HepG2 (cell line): Measurements from ENCODE around the gene PCGF2. TPM values are rescaled to one million over a fixed set of nuclear protein-coding genes. Genes with fewer than 3 reads are reported as not detected.
"Not testable (repeated sequence)": the region's sequence is repeated elsewhere in the genome, so short reads cannot be mapped to it uniquely, and the experiment has no call there.

Experiments
- ATAC-seq: fragments of 200-7000 bp; cut with Tn5 transposase; 3 replicates; pipeline ENCODE4 v1.9.1; 2020; ENCODE audit warnings: mild to moderate bottlenecking, moderate library complexity
- BruUV-seq: library from RNA; stranded (reverse); fragments of 400-500 nt; replicated peaks from 2 replicates; lab custom pipeline; 2021; lab: Mats Ljungman, UMichigan
- CTCF ChIA-PET: fragments of 300-600 bp; formaldehyde crosslinking; extraction: SDS; loops from one replicate; lab custom pipeline; 2021; ENCODE audit warnings: low total read pairs, inconsistent platforms, low intra/inter-chr PET ratio; lab: Yijun Ruan, JAX
- POLR2A ChIA-PET: fragments of 350-600 bp; sonication (Branson Sonifier 250); formaldehyde crosslinking; loops from one replicate; lab custom pipeline; 2020; ENCODE audit warnings: antibody characterized with exemption, inconsistent platforms; lab: Yijun Ruan, JAX
- DNase-seq: peaks from one replicate; pipeline ENCODE4 v3.0.0-alpha.2; 2015; ENCODE audit warnings: low spot score
- FAIRE-seq: peaks from 3 replicates; lab custom pipeline; 2011; peaks lifted over from hg19 to GRCh38; lab: Jason Lieb, UNC
- H2AFZ ChIP-seq: one replicate; pipeline ENCODE4 v1.6.1; 2011; ENCODE audit warnings: low read length, inconsistent platforms
- H3K27ac ChIP-seq: fragments of 300-600 bp; 3 replicates; pipeline ENCODE4 v1.8.0; 2011; ENCODE audit warnings: mixed run types, mild to moderate bottlenecking, mixed read lengths, low read length, inconsistent platforms; ENCODE audit not compliant: insufficient read depth; ENCODE audit errors: extremely low read length
- H3K27me3 ChIP-seq, 2 experiments: fragments of 200-600 bp in 1 of 2; 2 replicates in 1 of 2; 3 replicates in 1 of 2; pipeline versions ENCODE4 v1.6.0 to v1.8.0; 2011; ENCODE audit warnings: low read length in 2 of 2, mild to moderate bottlenecking in 2 of 2, moderate library complexity in 2 of 2, inconsistent platforms in 1 of 2; ENCODE audit not compliant: insufficient read depth in 2 of 2, control insufficient read depth in 1 of 2
- H3K36me3 ChIP-seq, 2 experiments: fragments of 200-600 bp in 1 of 2; replicated peaks in 1 of 2; 2 replicates in 1 of 2; 3 replicates in 1 of 2; pipeline versions ENCODE4 v1.5.1 to v1.8.0; 2011; ENCODE audit warnings: low read length in 2 of 2, inconsistent platforms in 1 of 2; ENCODE audit not compliant: insufficient read depth in 2 of 2, control insufficient read depth in 1 of 2
- H3K4me1 ChIP-seq: 2 replicates; pipeline ENCODE4 v1.5.1; 2012; ENCODE audit warnings: low read length, inconsistent platforms; ENCODE audit not compliant: insufficient read depth
- H3K4me2 ChIP-seq: 2 replicates; pipeline ENCODE4 v1.6.0; 2011; ENCODE audit warnings: low read depth, low read length, inconsistent platforms
- H3K4me3 ChIP-seq, 3 experiments: fragments of 200-600 bp in 1 of 3; sonication (generic), shearing (Covaris generic) in 1 of 3; replicated peaks in 1 of 3; 2 replicates each; pipeline ENCODE4 v1.5.1; 2011 to 2016; ENCODE audit warnings: low read length in 3 of 3, inconsistent platforms in 2 of 3, low read depth in 2 of 3, mild to moderate bottlenecking in 2 of 3, control low read depth in 1 of 3, mixed read lengths in 1 of 3; ENCODE audit not compliant: insufficient read depth in 1 of 3
- H3K79me2 ChIP-seq: one replicate; pipeline ENCODE4 v1.6.1; 2011; ENCODE audit warnings: low read length, inconsistent platforms; ENCODE audit not compliant: insufficient read depth
- H3K9ac ChIP-seq: 2 replicates; pipeline ENCODE4 v1.6.0; 2011; ENCODE audit warnings: mild to moderate bottlenecking, low read depth, low read length, inconsistent platforms; ENCODE audit not compliant: insufficient read depth
- H3K9me3 ChIP-seq: 2 replicates; pipeline ENCODE4 v1.5.1; 2012; ENCODE audit warnings: mild to moderate bottlenecking, low read length
- H4K20me1 ChIP-seq: 2 replicates; pipeline ENCODE4 v1.6.0; 2011; ENCODE audit warnings: inconsistent platforms, mild to moderate bottlenecking, low read length, moderate library complexity; ENCODE audit not compliant: insufficient read depth
- POLR2G ChIP-seq: fragments of 200-400 bp; formaldehyde crosslinking; IDR thresholded peaks from 2 replicates; pipeline ENCODE4 v1.6.1; 2018; ENCODE audit warnings: mild to moderate bottlenecking, low read depth, low read length, moderate library complexity
- ZNF143 ChIP-seq: sonication (generic); formaldehyde crosslinking; IDR thresholded peaks from 2 replicates; pipeline ENCODE4 v1.4.0; 2020; ENCODE audit warnings: missing genetic modification reagents
- WGBS: methylation state at CpG from one replicate; pipeline ENCODE4 v1.1.6; 2017; ENCODE audit warnings: low lambda C conversion rate; 5-methylcytosine and 5-hydroxymethylcytosine counted together
- in situ Hi-C: cut with HindIII; loops from 2 replicates; pipeline ENCODE4 v1.10.0; 2017; ENCODE audit warnings: low pct_unique_long_range_greater_than_20kb; ENCODE audit not compliant: extremely low pct_ligation_motif_present
- intact Hi-C: fragments of 100-400 bp; cut with micrococcal nuclease; formaldehyde crosslinking; loops from one replicate; pipeline ENCODE4 v1.10.0; 2022; ENCODE audit not compliant: unreplicated experiment
- polyA plus RNA-seq, 8 experiments: library from polyadenylated mRNA; depleted of rRNA in 3 of 8; stranded (reverse) in 7 of 8; unstranded in 1 of 8; fragments of >200 nt; fragmentation: Illumina TruSeq in 4 of 8; extraction: Trizol in 4 of 8; gene quantifications; 2 replicates each; pipeline versions ENCODE4 v1.2.1 to v1.2.3, GENCODE V29; 2011 to 2016; ENCODE audit warnings: low read depth in 4 of 8, missing spikeins in 1 of 8, mixed read lengths in 1 of 8; ENCODE audit not compliant: insufficient read depth in 1 of 8
- total RNA-seq, 5 experiments: library from RNA; depleted of rRNA; stranded (reverse); fragments of >200 nt; fragmentation: Illumina TruSeq; extraction: Trizol; gene quantifications; 2 replicates each; pipeline ENCODE4 v1.2.3, GENCODE V29; 2016; ENCODE audit warnings: low read depth in 1 of 5

PCGF2 gene
- total and polyA plus RNA-seq, 2 of the 13 experiments (the other 11 are each of a cell fraction or from before 2014, with no cell fraction given), result 11.6 to 29.4 TPM

DNA sequence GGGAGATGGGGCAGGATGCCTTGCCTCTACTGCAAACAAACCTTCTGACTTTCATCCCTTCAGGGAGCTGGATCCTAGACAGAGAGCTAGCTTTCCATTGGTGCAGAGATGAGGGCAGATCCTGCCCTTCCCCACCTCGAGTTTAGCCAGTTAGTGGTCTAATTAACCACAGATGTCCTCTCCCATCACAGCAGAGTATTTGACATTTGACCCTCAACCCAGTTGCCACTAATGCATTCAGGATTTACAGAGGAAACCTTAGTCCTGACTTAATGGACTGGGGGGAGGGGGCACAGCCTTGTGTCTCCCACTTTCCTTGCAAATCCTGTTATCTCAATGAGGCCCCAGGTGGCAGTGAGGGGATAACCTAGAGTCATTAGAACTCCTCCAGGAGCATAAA is 41.0 kb upstream of the PCGF2 start:
- WGBS, result 75% methylated on average over 1 of the region's 1 CpG
- TSS peak; percentile 15 for BruUV-seq
- H3K9me3 ChIP-seq, result no peaks in the 10 kb centered on the region
- CTCF ChIA-PET, result no interaction called here
- H2AFZ ChIP-seq, result no peak overlapping the region
- DNase-seq (no peak), ATAC-seq (0 out of 3 replicates have a peak, but pooled peaks have one; percentile 13), FAIRE-seq (no peak)
- no peaks in the 10 kb centered on the region for H3K27me3 ChIP-seq
- no peak overlapping the region for H3K27ac ChIP-seq
- H3K4me3 ChIP-seq, result no peak overlapping the region
- H3K4me1 ChIP-seq, result no peaks in the 10 kb centered on the region
- intact Hi-C loops (no loop called here), in situ Hi-C loops (no loop called here)
- TF ChIP-seq ZNF143 (CRISPR knock-in tag) (no peak), POLR2G (peak; percentile 36; the same call in 1 of the 2 replicates)
- peaks cover 13% of the 10 kb centered on the region for H3K79me2 ChIP-seq
- H4K20me1 ChIP-seq, result no peaks in the 10 kb centered on the region
- H3K4me2 ChIP-seq, result no peak overlapping the region
- no peak overlapping the region for H3K9ac ChIP-seq
- H3K36me3 ChIP-seq, result peaks cover 12 to 33% of the 10 kb centered on the region in 2 experiments
- POLR2A ChIA-PET, result interaction anchor here (0.6 to 1.2 kb wide), 2 partner anchors 8 to 38 kb away, joined by 3 read pairs; no protein-coding TSS in a partner anchor

DNA sequence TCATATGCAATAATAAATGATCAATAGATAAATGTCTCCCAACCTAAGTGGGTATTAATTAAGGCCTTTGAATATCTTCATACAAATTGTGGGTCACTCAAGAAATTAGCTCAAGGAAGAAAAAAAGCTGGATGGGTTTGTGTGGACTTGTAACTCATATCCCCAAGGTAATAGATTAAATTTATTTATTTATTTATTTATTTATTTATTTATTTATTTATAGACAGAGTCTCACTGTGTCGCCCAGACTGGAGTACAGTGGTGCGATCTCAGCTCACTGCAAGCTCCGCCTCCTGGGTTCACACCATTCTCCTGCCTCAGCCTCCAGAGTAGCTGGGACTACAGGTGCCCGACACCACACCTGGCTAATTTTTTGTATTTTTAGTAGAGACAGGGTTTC is 39.9 kb upstream of the PCGF2 start:
- in situ Hi-C loops, H3K4me3 ChIP-seq, ATAC-seq, H3K27ac ChIP-seq, FAIRE-seq, H4K20me1 ChIP-seq, H3K79me2 ChIP-seq, H3K27me3 ChIP-seq, H2AFZ ChIP-seq, H3K9ac ChIP-seq, H3K4me1 ChIP-seq, CTCF ChIA-PET, DNase-seq, H3K9me3 ChIP-seq, H3K4me2 ChIP-seq, intact Hi-C loops, BruUV-seq: not testable (repeated sequence)
- POLR2A ChIA-PET, result interaction anchor here (0.8 kb wide), 1 partner anchor 38 kb away, joined by 3 read pairs; no protein-coding TSS in a partner anchor
- WGBS, result 98% methylated on average over 4 of the region's 4 CpGs
- H3K36me3 ChIP-seq, result peaks cover 17 to 37% of the 10 kb centered on the region in 2 experiments
